GM23338 (cell line): ENCODE data around the gene FGGY. TPM values are rescaled to one million over a fixed set of nuclear protein-coding genes. Genes with fewer than 3 reads are reported as not detected.

Experiments used
- ATAC-seq: fragments of 200-7000 bp; cut with Tn5 transposase; 3 replicates; pipeline ENCODE4 v1.9.1; 2020
- DNase-seq: peaks from one replicate; pipeline ENCODE4 v3.0.0-alpha.2; 2015; ENCODE audit warnings: low spot score
- H2AFZ ChIP-seq: fragments of 200-600 bp; sonication (generic); 2 replicates; pipeline ENCODE4 v1.8.0; 2016; ENCODE audit warnings: antibody characterized with exemption, mild to moderate bottlenecking, moderate library complexity
- H3F3A ChIP-seq: fragments of 200-600 bp; sonication (generic); replicated peaks from 2 replicates; pipeline ENCODE4 v1.8.0; 2017; ENCODE audit warnings: antibody characterized with exemption, mixed run types, low read depth
- H3K27ac ChIP-seq: fragments of 200-600 bp; sonication (generic); 2 replicates; pipeline ENCODE4 v1.6.1; 2016; ENCODE audit warnings: low read depth
- H3K27me3 ChIP-seq: fragments of 200-600 bp; sonication (generic); 2 replicates; pipeline ENCODE4 v1.8.0; 2016; ENCODE audit warnings: mild to moderate bottlenecking, mixed run types, moderate library complexity; ENCODE audit not compliant: insufficient read depth
- H3K36me3 ChIP-seq: fragments of 200-600 bp; sonication (generic); 2 replicates; pipeline ENCODE4 v1.8.0; 2016; ENCODE audit warnings: mild to moderate bottlenecking; ENCODE audit not compliant: insufficient read depth
- H3K4me1 ChIP-seq: fragments of 200-600 bp; sonication (generic); 2 replicates; pipeline ENCODE4 v1.8.0; 2016; ENCODE audit warnings: mild to moderate bottlenecking, moderate library complexity; ENCODE audit not compliant: insufficient read depth
- H3K4me2 ChIP-seq: fragments of 200-600 bp; sonication (generic); 2 replicates; pipeline ENCODE4 v1.7.1; 2017; ENCODE audit warnings: mixed run types
- H3K4me3 ChIP-seq: fragments of 200-600 bp; sonication (generic); 2 replicates; pipeline ENCODE4 v1.6.1; 2016; ENCODE audit warnings: mixed run types
- H3K79me2 ChIP-seq: fragments of 200-600 bp; sonication (generic); replicated peaks from 2 replicates; pipeline ENCODE4 v1.8.0; 2017; ENCODE audit warnings: mild to moderate bottlenecking; ENCODE audit not compliant: insufficient read depth
- H3K9me2 ChIP-seq: fragments of 200-600 bp; sonication (generic); 2 replicates; pipeline ENCODE4 v1.8.0; 2017; ENCODE audit not compliant: insufficient read depth
- H4K20me1 ChIP-seq: fragments of 200-600 bp; sonication (generic); replicated peaks from 2 replicates; pipeline ENCODE4 v1.8.0; 2017; ENCODE audit warnings: mild to moderate bottlenecking; ENCODE audit not compliant: insufficient read depth
- H3K27ac Mint-ChIP-seq: 2 replicates; pipeline ENCODE4 v1.8.0; 2020; ENCODE audit warnings: inconsistent platforms, mild to moderate bottlenecking, moderate library complexity, mixed read lengths
- H3K27me3 Mint-ChIP-seq: 3 replicates; pipeline ENCODE4 v1.8.0; 2022; ENCODE audit warnings: low read depth, mild to moderate bottlenecking, moderate library complexity, mixed read lengths, inconsistent platforms; ENCODE audit not compliant: insufficient read depth, poor library complexity
- H3K36me3 Mint-ChIP-seq: 3 replicates; pipeline ENCODE4 v1.8.0; 2021; ENCODE audit warnings: low read depth, mild to moderate bottlenecking, inconsistent platforms, moderate library complexity, mixed read lengths
- H3K4me1 Mint-ChIP-seq: 3 replicates; pipeline ENCODE4 v1.8.0; 2020; ENCODE audit warnings: mild to moderate bottlenecking, inconsistent platforms, mixed read lengths
- H3K4me3 Mint-ChIP-seq: 3 replicates; pipeline ENCODE4 v1.8.0; 2021; ENCODE audit warnings: moderate library complexity, mild to moderate bottlenecking, inconsistent platforms, mixed read lengths
- H3K9me3 Mint-ChIP-seq: 3 replicates; pipeline ENCODE4 v1.8.0; 2020; ENCODE audit warnings: moderate library complexity, mild to moderate bottlenecking, inconsistent platforms, mixed read lengths
- CREB1 ChIP-seq: fragments of 250-450 bp; sonication (Bioruptor Pico); IDR thresholded peaks from 2 replicates; pipeline ENCODE4 v1.5.0; 2020; ENCODE audit warnings: low read depth, mild to moderate bottlenecking, moderate library complexity
- JUNB ChIP-seq: IDR thresholded peaks from one replicate; pipeline ENCODE4 v1.6.1; 2016; ENCODE audit warnings: antibody characterized with exemption; ENCODE audit not compliant: unreplicated experiment
- POLR2AphosphoS5 ChIP-seq: IDR thresholded peaks from 2 replicates; pipeline ENCODE4 v1.6.1; 2016; ENCODE audit warnings: antibody characterized with exemption, low read depth
- STAT1 ChIP-seq: IDR thresholded peaks from one replicate; pipeline ENCODE4 v1.6.1; 2016; ENCODE audit warnings: antibody characterized with exemption; ENCODE audit not compliant: unreplicated experiment
- ZNF114 ChIP-seq: fragments of 250-450 bp; sonication (Bioruptor Pico); IDR thresholded peaks from 2 replicates; pipeline ENCODE4 v1.5.0; 2020; ENCODE audit warnings: mild to moderate bottlenecking, moderate library complexity
- polyA plus RNA-seq: library from polyadenylated mRNA; unstranded; fragments of >200 nt; fragmentation: Nextera tagmentation; extraction: Ambion mirVana; gene quantifications from 2 replicates; pipeline ENCODE4 v1.2.1, GENCODE V29; 2016
- total RNA-seq: library from RNA; depleted of rRNA; stranded (reverse); fragments of >200 nt; shearing (Covaris generic); gene quantifications from 2 replicates; pipeline ENCODE4 v1.2.3, GENCODE V29; 2014
- TF ChIP-seq, protein P1 (sequence below): IDR thresholded peaks from 2 replicates; pipeline ENCODE4 v1.6.1; 2016; ENCODE audit warnings: antibody characterized with exemption
- TF ChIP-seq, protein P2 (sequence below), 2 experiments: fragments of 200-600 bp in 1 of 2; sonication (generic) in 1 of 2; conservative IDR thresholded peaks; 2 replicates each; pipeline versions ENCODE4 v1.5.1 to v1.6.1; 2016 to 2017; ENCODE audit warnings: antibody characterized with exemption in 2 of 2, low read depth in 2 of 2, mild to moderate bottlenecking in 2 of 2, moderate library complexity in 1 of 2
- TF ChIP-seq, protein P3 (sequence below): fragments of 250-450 bp; sonication (Bioruptor Pico); IDR thresholded peaks from 2 replicates; pipeline ENCODE4 v1.5.0; 2020; ENCODE audit warnings: mild to moderate bottlenecking, moderate library complexity

The FGGY gene
- total and polyA plus RNA-seq, 2 experiments from 2014 or later: 10.9 to 21.4 TPM

DNA sequence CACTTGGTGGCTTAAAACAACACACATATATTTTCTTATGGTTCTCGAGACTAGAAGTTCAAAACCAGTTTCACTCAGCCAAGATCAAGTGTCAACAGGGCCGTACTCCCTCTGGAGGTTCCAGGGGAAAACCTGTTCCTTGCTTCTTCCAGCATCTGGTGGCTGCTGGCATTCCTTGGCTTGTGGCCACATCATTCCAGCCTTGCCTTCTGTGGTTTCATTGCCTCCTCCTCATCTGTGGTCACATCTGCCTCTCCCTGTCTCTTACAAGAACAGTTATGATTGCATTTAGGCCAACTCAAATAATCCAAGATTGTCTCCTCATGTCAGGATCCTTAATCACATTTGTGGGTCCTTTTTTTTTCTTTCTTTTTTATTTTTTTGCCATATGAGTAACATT is 277.2 kb downstream of the FGGY start:
- TF ChIP-seq ZNF114: no peak
- no peak overlapping the region for H3K4me3 ChIP-seq
- no peaks in the 10 kb centered on the region for H3K27me3 Mint-ChIP-seq
- H3K36me3 ChIP-seq: no peaks in the 10 kb centered on the region
- peaks cover 14% of the 10 kb centered on the region for H3K4me1 ChIP-seq
- no peak overlapping the region for H2AFZ ChIP-seq
- no peak overlapping the region for H3K27ac ChIP-seq
- no peaks in the 10 kb centered on the region for H3K27me3 ChIP-seq
- H4K20me1 ChIP-seq: no peaks in the 10 kb centered on the region
- H3K9me2 ChIP-seq: no peaks in the 10 kb centered on the region; the same call in none of the 2 replicates
- peaks cover 6% of the 10 kb centered on the region; the same call in 1 of the 3 replicates for H3K36me3 Mint-ChIP-seq
- peaks cover 13% of the 10 kb centered on the region for H3K4me1 Mint-ChIP-seq
- H3F3A ChIP-seq: no peaks in the 10 kb centered on the region
- H3K4me2 ChIP-seq: no peak overlapping the region
- H3K27ac Mint-ChIP-seq: no peak overlapping the region
- peaks cover 8% of the 10 kb centered on the region for H3K9me3 Mint-ChIP-seq
- DNase-seq (no peak), ATAC-seq (no peak)
- no peak overlapping the region for H3K4me3 Mint-ChIP-seq
- H3K79me2 ChIP-seq: no peaks in the 10 kb centered on the region

DNA sequence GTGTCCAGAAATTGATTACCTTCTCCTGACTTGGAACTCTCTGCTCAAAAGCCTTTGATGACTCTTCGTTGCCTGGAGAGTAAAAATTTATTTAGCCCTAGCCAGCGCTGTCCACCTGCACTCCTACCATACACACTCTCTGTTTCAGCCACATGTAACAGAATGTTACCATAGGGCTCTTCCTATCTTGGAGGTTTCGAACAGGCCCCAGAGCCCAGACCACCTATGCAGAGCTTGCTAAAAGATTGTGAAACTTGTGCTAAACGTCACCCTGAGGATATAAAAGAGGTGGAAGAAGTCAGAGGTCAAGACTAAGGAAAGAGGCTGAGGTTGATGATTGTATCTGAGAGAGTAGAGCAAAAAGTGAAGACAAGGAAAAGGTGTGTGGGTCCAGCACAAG is 280.9 kb downstream of the FGGY start:
- Mint-ChIP-seq H3K27ac (no peak overlapping the region), H3K4me1 (no peaks in the 10 kb centered on the region), H3K9me3 (peaks cover 8% of the 10 kb centered on the region), H3K36me3 (peaks cover 6% of the 10 kb centered on the region; the same call in 1 of the 3 replicates), H3K27me3 (no peaks in the 10 kb centered on the region), H3K4me3 (no peak overlapping the region)
- Histone ChIP-seq H3K4me1 (no peaks in the 10 kb centered on the region), H3K4me2 (no peak overlapping the region), H3K27me3 (no peaks in the 10 kb centered on the region), H3F3A (no peaks in the 10 kb centered on the region), H4K20me1 (no peaks in the 10 kb centered on the region), H3K4me3 (no peak overlapping the region), H3K36me3 (no peaks in the 10 kb centered on the region), H3K79me2 (no peaks in the 10 kb centered on the region), H3K9me2 (no peaks in the 10 kb centered on the region; the same call in 1 of the 2 replicates), H3K27ac (no peak overlapping the region), H2AFZ (no peak overlapping the region)
- ATAC-seq (no peak), DNase-seq (no peak)
- TF ChIP-seq CREB1: no peak
- TF ChIP-seq, protein P1, sequence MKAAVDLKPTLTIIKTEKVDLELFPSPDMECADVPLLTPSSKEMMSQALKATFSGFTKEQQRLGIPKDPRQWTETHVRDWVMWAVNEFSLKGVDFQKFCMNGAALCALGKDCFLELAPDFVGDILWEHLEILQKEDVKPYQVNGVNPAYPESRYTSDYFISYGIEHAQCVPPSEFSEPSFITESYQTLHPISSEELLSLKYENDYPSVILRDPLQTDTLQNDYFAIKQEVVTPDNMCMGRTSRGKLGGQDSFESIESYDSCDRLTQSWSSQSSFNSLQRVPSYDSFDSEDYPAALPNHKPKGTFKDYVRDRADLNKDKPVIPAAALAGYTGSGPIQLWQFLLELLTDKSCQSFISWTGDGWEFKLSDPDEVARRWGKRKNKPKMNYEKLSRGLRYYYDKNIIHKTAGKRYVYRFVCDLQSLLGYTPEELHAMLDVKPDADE: no peak
- no peak for TF ChIP-seq POLR2AphosphoS5
- TF ChIP-seq, protein P2, sequence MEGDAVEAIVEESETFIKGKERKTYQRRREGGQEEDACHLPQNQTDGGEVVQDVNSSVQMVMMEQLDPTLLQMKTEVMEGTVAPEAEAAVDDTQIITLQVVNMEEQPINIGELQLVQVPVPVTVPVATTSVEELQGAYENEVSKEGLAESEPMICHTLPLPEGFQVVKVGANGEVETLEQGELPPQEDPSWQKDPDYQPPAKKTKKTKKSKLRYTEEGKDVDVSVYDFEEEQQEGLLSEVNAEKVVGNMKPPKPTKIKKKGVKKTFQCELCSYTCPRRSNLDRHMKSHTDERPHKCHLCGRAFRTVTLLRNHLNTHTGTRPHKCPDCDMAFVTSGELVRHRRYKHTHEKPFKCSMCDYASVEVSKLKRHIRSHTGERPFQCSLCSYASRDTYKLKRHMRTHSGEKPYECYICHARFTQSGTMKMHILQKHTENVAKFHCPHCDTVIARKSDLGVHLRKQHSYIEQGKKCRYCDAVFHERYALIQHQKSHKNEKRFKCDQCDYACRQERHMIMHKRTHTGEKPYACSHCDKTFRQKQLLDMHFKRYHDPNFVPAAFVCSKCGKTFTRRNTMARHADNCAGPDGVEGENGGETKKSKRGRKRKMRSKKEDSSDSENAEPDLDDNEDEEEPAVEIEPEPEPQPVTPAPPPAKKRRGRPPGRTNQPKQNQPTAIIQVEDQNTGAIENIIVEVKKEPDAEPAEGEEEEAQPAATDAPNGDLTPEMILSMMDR (conservative IDR thresholded peaks at IDR 0.05; ENCODE audit: low read depth in 2 of 2): no peak
- TF ChIP-seq, protein P3, sequence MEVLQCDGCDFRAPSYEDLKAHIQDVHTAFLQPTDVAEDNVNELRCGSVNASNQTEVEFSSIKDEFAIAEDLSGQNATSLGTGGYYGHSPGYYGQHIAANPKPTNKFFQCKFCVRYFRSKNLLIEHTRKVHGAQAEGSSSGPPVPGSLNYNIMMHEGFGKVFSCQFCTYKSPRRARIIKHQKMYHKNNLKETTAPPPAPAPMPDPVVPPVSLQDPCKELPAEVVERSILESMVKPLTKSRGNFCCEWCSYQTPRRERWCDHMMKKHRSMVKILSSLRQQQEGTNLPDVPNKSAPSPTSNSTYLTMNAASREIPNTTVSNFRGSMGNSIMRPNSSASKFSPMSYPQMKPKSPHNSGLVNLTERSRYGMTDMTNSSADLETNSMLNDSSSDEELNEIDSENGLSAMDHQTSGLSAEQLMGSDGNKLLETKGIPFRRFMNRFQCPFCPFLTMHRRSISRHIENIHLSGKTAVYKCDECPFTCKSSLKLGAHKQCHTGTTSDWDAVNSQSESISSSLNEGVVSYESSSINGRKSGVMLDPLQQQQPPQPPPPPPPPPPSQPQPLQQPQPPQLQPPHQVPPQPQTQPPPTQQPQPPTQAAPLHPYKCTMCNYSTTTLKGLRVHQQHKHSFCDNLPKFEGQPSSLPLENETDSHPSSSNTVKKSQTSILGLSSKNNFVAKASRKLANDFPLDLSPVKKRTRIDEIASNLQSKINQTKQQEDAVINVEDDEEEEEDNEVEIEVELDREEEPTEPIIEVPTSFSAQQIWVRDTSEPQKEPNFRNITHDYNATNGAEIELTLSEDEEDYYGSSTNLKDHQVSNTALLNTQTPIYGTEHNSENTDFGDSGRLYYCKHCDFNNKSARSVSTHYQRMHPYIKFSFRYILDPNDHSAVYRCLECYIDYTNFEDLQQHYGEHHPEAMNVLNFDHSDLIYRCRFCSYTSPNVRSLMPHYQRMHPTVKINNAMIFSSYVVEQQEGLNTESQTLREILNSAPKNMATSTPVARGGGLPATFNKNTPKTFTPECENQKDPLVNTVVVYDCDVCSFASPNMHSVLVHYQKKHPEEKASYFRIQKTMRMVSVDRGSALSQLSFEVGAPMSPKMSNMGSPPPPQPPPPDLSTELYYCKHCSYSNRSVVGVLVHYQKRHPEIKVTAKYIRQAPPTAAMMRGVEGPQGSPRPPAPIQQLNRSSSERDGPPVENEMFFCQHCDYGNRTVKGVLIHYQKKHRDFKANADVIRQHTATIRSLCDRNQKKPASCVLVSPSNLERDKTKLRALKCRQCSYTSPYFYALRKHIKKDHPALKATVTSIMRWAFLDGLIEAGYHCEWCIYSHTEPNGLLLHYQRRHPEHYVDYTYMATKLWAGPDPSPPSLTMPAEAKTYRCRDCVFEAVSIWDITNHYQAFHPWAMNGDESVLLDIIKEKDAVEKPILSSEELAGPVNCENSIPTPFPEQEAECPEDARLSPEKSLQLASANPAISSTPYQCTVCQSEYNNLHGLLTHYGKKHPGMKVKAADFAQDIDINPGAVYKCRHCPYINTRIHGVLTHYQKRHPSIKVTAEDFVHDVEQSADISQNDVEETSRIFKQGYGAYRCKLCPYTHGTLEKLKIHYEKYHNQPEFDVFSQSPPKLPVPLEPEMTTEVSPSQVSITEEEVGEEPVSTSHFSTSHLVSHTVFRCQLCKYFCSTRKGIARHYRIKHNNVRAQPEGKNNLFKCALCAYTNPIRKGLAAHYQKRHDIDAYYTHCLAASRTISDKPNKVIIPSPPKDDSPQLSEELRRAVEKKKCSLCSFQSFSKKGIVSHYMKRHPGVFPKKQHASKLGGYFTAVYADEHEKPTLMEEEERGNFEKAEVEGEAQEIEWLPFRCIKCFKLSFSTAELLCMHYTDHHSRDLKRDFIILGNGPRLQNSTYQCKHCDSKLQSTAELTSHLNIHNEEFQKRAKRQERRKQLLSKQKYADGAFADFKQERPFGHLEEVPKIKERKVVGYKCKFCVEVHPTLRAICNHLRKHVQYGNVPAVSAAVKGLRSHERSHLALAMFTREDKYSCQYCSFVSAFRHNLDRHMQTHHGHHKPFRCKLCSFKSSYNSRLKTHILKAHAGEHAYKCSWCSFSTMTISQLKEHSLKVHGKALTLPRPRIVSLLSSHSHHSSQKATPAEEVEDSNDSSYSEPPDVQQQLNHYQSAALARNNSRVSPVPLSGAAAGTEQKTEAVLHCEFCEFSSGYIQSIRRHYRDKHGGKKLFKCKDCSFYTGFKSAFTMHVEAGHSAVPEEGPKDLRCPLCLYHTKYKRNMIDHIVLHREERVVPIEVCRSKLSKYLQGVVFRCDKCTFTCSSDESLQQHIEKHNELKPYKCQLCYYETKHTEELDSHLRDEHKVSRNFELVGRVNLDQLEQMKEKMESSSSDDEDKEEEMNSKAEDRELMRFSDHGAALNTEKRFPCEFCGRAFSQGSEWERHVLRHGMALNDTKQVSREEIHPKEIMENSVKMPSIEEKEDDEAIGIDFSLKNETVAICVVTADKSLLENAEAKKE (CRISPR knock-in tag): no peak
- TF ChIP-seq JUNB: no peak
- no peak for TF ChIP-seq STAT1
- no peak for TF ChIP-seq ZNF114
